Measurements from ENCODE around the gene TAS1R3.

DNA sequence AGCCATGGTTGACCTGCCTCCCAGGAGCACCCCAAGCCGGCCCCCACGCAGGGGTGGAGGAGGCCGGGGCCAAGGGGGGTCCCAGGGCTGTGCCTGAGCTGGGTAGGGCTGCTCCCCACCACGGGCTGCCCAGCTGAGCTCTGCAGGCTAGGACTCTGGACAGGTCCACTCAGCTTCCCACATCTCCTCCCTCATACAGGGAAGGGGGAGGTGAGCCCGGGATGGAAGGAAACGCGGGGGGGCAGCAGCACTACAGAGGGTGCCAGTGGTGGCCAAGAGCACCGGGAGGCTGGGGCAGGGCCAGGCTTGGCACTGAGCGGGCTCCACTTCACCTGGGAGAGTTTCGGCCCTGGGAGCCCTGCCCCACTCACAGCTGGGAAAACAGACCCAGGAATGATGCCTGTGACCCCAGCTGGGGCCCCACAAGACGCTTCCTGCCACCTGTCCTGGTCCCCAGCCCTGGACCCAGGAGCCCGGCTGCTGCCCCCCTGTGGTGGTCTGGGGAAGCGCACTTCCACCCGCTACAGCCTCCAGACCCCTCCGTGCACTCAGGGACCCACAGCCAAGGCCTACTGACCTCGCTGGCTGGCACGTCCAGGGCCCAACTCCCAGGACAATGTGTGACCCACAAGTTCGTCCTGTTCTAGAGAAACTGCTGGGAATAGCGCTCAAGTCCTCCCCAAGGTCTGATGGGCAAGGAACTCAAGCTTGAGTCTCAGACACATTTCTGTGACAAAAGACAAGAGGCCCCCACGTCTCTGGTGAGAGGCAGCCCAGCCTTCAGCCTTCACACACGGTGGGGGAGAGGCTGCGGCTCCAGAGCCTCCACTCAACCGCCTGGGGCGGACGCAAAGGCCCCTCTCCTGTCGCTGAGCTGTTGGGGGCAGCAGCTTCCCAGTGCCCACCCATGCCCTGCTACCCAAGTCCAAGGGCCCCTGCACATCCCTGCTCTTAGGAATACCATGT, 40.9 kb downstream of the TAS1R3 start:
- peak; percentile 92 for TF ChIP-seq CTCF (IDR thresholded peaks at IDR 0.05)
- TF ChIP-seq EZH2 (IDR thresholded peaks at IDR 0.05) = no peak
- no peak for TF ChIP-seq EZH2phosphoT487 (IDR thresholded peaks at IDR 0.05)
